ENCODE results near the gene UBA6. TPM values are rescaled to one million over a fixed set of nuclear protein-coding genes. Genes with fewer than 3 reads are reported as not detected.

Gene UBA6
- polyA plus RNA-seq, 2 of the 4 experiments (the other 2 are of a cell fraction): 33.9 to 84.6 TPM

DNA sequence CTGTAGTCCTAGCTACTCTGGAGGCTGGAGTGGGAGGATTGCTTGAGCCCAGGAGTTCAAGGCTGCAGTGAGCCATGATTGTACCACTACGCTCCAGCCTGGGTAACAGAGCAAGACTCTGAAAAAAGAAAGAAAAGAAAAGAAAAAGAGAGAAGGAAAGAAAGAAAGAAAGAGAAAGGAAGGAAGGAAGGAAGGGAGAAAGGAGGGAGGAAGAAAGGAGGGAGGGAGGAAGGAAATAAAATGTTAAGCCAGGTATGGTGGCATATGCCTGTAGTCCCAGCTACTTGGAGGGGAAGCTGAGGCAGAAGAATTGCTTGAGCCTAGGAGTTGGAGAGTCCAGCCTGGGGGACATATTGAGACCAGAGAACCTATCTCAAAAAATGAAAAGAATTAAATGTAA lies 130.4 kb downstream of the UBA6 start:
- CTCF ChIA-PET: no interaction called here
- FAIRE-seq (no peak), DNase-seq (ENCODE audit: low read depth in 1 of 2, low spot score in 1 of 2) (no peak), ATAC-seq (no peak)
- WGBS (ENCODE audit: missing lambda C conversion rate): 95% methylated on average over 1 of the region's 1 CpG
- POLR2A ChIA-PET: no interaction called here
- Histone ChIP-seq H3K27ac (no peak overlapping the region), H3K9me3 (no peaks in the 10 kb centered on the region), H3K4me1 (no peaks in the 10 kb centered on the region), H3K4me3 (no peak overlapping the region), H3K4me2 (no peak overlapping the region)
- TF ChIP-seq POLR2AphosphoS2 (conservative IDR thresholded peaks at IDR 0.05; ENCODE audit: low read length): no peak
- TF ChIP-seq RAD21 (conservative IDR thresholded peaks at IDR 0.05 in 1 of 2, IDR thresholded peaks at IDR 0.05 in 1 of 2): no peak
- TF ChIP-seq RCOR1 (IDR thresholded peaks at IDR 0.05; ENCODE audit: low read depth, low read length): no peak
- no peak for TF ChIP-seq GATA3 (IDR thresholded peaks at IDR 0.05; ENCODE audit: borderline replicate concordance)
- TF ChIP-seq, protein P1, sequence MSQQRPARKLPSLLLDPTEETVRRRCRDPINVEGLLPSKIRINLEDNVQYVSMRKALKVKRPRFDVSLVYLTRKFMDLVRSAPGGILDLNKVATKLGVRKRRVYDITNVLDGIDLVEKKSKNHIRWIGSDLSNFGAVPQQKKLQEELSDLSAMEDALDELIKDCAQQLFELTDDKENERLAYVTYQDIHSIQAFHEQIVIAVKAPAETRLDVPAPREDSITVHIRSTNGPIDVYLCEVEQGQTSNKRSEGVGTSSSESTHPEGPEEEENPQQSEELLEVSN (IDR thresholded peaks at IDR 0.05; ENCODE audit: borderline replicate concordance, low read depth): no peak
- no peak for TF ChIP-seq BCL3 (IDR thresholded peaks at IDR 0.05)
- TF ChIP-seq, protein P2, sequence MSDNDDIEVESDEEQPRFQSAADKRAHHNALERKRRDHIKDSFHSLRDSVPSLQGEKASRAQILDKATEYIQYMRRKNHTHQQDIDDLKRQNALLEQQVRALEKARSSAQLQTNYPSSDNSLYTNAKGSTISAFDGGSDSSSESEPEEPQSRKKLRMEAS (IDR thresholded peaks at IDR 0.05): no peak
- no peak for TF ChIP-seq KDM5A (IDR thresholded peaks at IDR 0.05)
- no peak for TF ChIP-seq JUN (IDR thresholded peaks at IDR 0.05)
- TF ChIP-seq TP53 (CRISPR knock-in tag; IDR thresholded peaks at IDR 0.05): no peak
- no peak for TF ChIP-seq HOXB13 (CRISPR knock-in tag; IDR thresholded peaks at IDR 0.05; ENCODE audit: low read depth)
- TF ChIP-seq RARB (CRISPR knock-in tag; IDR thresholded peaks at IDR 0.05): no peak
- TF ChIP-seq CBX2 (IDR thresholded peaks at IDR 0.05; ENCODE audit: borderline replicate concordance, low read depth): no peak
- no peak for TF ChIP-seq MAFK (IDR thresholded peaks at IDR 0.05; ENCODE audit: partially characterized antibody)
- TF ChIP-seq CHD4 (IDR thresholded peaks at IDR 0.05; ENCODE audit: borderline replicate concordance): no peak
- TF ChIP-seq EP300 (IDR thresholded peaks at IDR 0.05): no peak
- no peak for TF ChIP-seq MAZ (IDR thresholded peaks at IDR 0.05; ENCODE audit: borderline replicate concordance, low read depth, low read length)

DNA sequence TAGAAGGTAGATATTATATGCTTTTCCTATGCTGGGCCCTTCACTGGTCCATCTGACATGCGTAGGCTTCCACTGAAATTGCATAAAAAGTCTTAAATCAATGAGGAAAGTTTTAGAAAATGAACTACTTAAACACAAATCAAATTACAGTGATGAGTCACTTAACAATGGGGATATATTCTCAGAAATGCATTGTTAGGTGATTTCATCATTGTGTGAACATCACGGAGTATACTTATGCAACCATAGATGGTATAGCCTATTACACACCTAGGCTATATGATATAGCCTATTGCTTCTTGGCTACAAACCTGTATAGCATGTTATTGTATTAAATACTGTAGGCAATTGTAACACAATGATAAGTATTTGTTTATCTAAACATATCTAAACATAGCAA lies 132.1 kb downstream of the UBA6 start:
- Histone ChIP-seq H3K9me3 (no peaks in the 10 kb centered on the region), H3K4me2 (no peak overlapping the region), H3K27ac (no peak overlapping the region), H3K4me3 (no peak overlapping the region), H3K4me1 (no peaks in the 10 kb centered on the region)
- CTCF ChIA-PET: no interaction called here
- 60% methylated on average over 2 of the region's 2 CpGs for WGBS (ENCODE audit: missing lambda C conversion rate)
- ATAC-seq: no peak
- no peak for FAIRE-seq
- TF ChIP-seq FOSL2 (IDR thresholded peaks at IDR 0.05) (no peak), FOSL2 (CRISPR knock-in tag; IDR thresholded peaks at IDR 0.05) (no peak), MAZ (IDR thresholded peaks at IDR 0.05; ENCODE audit: borderline replicate concordance, low read depth, low read length) (no peak), MAFK (IDR thresholded peaks at IDR 0.05; ENCODE audit: partially characterized antibody) (no peak), KDM1A (IDR thresholded peaks at IDR 0.05; ENCODE audit: low read depth) (no peak), HOXA7 (CRISPR knock-in tag; IDR thresholded peaks at IDR 0.05) (no peak), EP300 (IDR thresholded peaks at IDR 0.05) (no peak), HEYL (CRISPR knock-in tag; IDR thresholded peaks at IDR 0.05) (no peak), ESRRA (IDR thresholded peaks at IDR 0.05; ENCODE audit: borderline replicate concordance, low read length) (no peak)
- TF ChIP-seq, protein P3, sequence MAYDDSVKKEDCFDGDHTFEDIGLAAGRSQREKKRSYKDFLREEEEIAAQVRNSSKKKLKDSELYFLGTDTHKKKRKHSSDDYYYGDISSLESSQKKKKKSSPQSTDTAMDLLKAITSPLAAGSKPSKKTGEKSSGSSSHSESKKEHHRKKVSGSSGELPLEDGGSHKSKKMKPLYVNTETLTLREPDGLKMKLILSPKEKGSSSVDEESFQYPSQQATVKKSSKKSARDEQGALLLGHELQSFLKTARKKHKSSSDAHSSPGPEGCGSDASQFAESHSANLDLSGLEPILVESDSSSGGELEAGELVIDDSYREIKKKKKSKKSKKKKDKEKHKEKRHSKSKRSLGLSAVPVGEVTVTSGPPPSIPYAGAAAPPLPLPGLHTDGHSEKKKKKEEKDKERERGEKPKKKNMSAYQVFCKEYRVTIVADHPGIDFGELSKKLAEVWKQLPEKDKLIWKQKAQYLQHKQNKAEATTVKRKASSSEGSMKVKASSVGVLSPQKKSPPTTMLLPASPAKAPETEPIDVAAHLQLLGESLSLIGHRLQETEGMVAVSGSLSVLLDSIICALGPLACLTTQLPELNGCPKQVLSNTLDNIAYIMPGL (CRISPR knock-in tag; IDR thresholded peaks at IDR 0.05; ENCODE audit: borderline replicate concordance): no peak
- TF ChIP-seq, protein P4, sequence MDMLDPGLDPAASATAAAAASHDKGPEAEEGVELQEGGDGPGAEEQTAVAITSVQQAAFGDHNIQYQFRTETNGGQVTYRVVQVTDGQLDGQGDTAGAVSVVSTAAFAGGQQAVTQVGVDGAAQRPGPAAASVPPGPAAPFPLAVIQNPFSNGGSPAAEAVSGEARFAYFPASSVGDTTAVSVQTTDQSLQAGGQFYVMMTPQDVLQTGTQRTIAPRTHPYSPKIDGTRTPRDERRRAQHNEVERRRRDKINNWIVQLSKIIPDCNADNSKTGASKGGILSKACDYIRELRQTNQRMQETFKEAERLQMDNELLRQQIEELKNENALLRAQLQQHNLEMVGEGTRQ (IDR thresholded peaks at IDR 0.05): no peak
- TF ChIP-seq, protein P5, sequence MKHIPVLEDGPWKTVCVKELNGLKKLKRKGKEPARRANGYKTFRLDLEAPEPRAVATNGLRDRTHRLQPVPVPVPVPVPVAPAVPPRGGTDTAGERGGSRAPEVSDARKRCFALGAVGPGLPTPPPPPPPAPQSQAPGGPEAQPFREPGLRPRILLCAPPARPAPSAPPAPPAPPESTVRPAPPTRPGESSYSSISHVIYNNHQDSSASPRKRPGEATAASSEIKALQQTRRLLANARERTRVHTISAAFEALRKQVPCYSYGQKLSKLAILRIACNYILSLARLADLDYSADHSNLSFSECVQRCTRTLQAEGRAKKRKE (CRISPR knock-in tag; IDR thresholded peaks at IDR 0.05; ENCODE audit: low read depth): no peak
- TF ChIP-seq, protein P2 (IDR thresholded peaks at IDR 0.05): no peak
- TF ChIP-seq, protein P1 (IDR thresholded peaks at IDR 0.05; ENCODE audit: borderline replicate concordance, low read depth): no peak
- POLR2A ChIA-PET: no interaction called here
- DNase-seq (ENCODE audit: low read depth in 1 of 2, low spot score in 1 of 2): no peak
